Measurements from ENCODE around the gene GRAMD1A.

GRAMD1A gene

DNA sequence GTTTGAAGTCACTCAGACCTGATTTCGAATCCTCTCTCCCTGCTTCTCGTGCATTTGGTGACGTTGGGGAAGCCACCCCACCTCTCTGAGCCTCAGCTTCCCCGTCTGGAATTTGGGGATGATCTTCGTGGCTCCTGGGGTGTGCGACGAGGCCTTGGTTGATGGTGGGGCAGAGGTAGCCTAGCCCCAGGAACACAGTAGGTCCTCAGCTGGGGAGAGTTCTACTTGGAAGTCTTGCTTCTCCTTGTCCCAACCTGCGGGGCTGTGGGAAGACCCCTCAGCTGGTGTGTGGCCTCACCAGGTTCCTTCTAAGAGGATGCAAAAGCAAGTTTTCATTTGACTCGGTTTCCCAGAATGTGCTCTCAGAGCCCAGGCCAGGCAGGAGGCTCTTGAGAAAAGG, 54.5 kb downstream of the GRAMD1A start:
- no peak for TF ChIP-seq CTCF (IDR thresholded peaks at IDR 0.05)
- H3K4me3 ChIP-seq = no peak overlapping the region
- no peak for DNase-seq (ENCODE audit: low spot score)
- H3K27ac ChIP-seq = no peak overlapping the region

DNA sequence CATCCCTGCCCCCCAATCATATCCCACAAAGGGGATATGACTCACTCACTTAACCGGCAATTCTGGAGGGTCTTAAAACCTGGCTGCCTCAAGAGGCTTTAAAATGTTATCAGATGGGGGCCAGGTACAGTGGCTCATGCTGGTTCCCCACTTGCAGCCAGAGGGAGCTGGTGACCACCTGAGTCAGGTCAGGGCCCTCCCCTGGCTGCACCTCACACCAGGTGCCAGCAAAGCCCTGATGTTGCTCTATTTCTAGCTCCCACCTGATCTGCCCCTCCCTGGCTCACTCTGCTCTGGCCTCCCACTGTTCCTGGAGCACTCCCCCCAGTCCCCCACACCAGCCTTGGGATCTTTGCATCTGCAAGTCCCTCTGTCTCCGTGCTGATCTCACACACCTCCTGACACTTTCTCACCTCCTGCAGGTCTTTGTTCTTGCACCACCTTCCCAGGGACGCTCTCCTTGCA, 55.6 kb downstream of the GRAMD1A start:
- Histone ChIP-seq H3K27ac (no peak overlapping the region), H3K4me3 (no peak overlapping the region)
- no peak for DNase-seq (ENCODE audit: low spot score)
- no peak for TF ChIP-seq CTCF (IDR thresholded peaks at IDR 0.05)

DNA sequence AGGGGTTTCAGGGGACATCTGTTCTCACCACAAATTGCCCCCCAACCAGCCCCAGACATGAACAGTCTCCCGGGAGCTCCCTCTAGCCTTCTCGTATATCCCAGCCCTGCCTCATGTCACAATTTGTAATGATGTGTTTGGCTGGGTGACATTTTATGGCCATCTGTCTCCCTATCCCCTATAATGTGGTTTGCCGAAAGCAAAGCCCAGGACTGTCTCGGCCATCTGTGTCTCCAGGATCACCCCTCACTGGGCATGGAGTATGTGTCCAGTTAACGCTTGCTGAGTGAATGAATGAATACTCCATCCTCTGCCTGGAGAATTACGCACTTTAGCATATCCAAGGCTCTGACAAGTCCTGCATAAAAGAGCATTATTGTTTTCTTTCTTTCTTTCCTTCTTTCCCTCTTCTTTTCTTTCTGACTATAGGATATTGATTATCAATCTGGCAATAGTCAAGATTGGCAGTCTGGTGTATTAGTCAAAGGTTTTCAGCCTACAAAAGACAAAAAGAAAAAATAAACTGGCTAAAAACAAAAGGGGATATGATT, 56.5 kb downstream of the GRAMD1A start:
- no peak overlapping the region for H3K4me3 ChIP-seq
- no peak for DNase-seq (ENCODE audit: low spot score)
- H3K27ac ChIP-seq = no peak overlapping the region
- TF ChIP-seq CTCF (IDR thresholded peaks at IDR 0.05) = no peak

GRCh38 chr19:35058370-35058769, 58.2 kb downstream of the GRAMD1A start:
- no peak overlapping the region for H3K4me3 ChIP-seq
- DNase-seq (ENCODE audit: low spot score) = no peak
- no peak for TF ChIP-seq CTCF (IDR thresholded peaks at IDR 0.05)
- H3K27ac ChIP-seq = no peak overlapping the region

GRCh38 chr19:35059006-35059798, 59.1 kb downstream of the GRAMD1A start:
- H3K27ac ChIP-seq = no peak overlapping the region
- DNase-seq (ENCODE audit: low spot score) = no peak
- H3K4me3 ChIP-seq = no peak overlapping the region
- no peak for TF ChIP-seq CTCF (IDR thresholded peaks at IDR 0.05)

DNA sequence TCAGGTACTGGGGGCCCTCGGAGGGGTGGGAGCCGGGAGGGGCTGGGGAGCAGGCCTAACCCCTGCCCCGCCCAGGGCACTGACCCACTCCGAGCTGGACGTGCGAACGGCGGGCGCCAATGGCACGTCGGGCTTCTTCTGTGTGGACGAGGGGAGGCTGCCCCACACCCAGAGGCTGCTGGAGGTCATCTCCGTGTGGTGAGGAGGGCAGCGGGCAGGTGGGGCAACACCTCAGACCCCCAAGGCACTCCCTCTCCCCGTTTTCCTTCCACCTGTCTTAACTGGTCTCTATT, 59.6 kb downstream of the GRAMD1A start:
- DNase-seq (ENCODE audit: low spot score) = no peak
- no peak overlapping the region for H3K4me3 ChIP-seq
- TF ChIP-seq CTCF (IDR thresholded peaks at IDR 0.05) = no peak
- H3K27ac ChIP-seq = no peak overlapping the region
